Skeletal muscle tissue (tissue), 2 donors: ENCODE results near the gene MOV10. TPM values are rescaled to one million over a fixed set of nuclear protein-coding genes. Genes with fewer than 3 reads are reported as not detected.

Experiments used
- small RNA-seq: library from RNA; depleted of rRNA; stranded (forward); fragments of <200 nt; gene quantifications from one replicate; pipeline ENCODE3, GENCODE V24; 2014
- total RNA-seq: library from RNA; depleted of rRNA; stranded (reverse); fragments of >200 nt; gene quantifications from one replicate; pipeline ENCODE4 v1.2.3, GENCODE V29; 2014

The MOV10 gene
- total RNA-seq, 1 donor from 2014 or later: 27.7 TPM

Small RNA genes within 50 kb of the gene (small RNA-seq; reads per million reads assigned to genes)
- gene RNU7-70P: not detected

Other genes with a start within 250 kb of the MOV10 start
- gene WNT2B, start 165.7 kb upstream of the MOV10 start, total RNA-seq: 6.3 TPM
- gene ST7L, start 55.5 kb upstream of the MOV10 start, total RNA-seq: 21.9 TPM
- 63.7 TPM for gene CAPZA1, start 54.8 kb upstream of the MOV10 start, total RNA-seq
- gene RHOC, start 32.5 kb downstream of the MOV10 start, total RNA-seq: 196 TPM
- 1.0 TPM for gene PPM1J, start 40.7 kb downstream of the MOV10 start, total RNA-seq